T-helper 2 cell treated with Interferon-gamma antibody and Interleukin-4, amounts not matched to agents 100 ng/mL and 5 ng/mL, for 36 hours (primary cell): ENCODE data around the gene KCNQ1OT1. TPM values are rescaled to one million over a fixed set of nuclear protein-coding genes. Genes with fewer than 3 reads are reported as not detected.

Experiments
- intact Hi-C: fragments of 100-400 bp; cut with micrococcal nuclease; formaldehyde crosslinking; loops from one replicate; pipeline ENCODE4 v1.15.1; 2023
- total RNA-seq: library from RNA; stranded (reverse); gene quantifications from 2 replicates; pipeline ENCODE4 v1.2.3, GENCODE V29; 2022

Gene KCNQ1OT1
- total RNA-seq: 0.48 TPM in 2 replicates

- intact Hi-C loops: loop anchor here (5.0 kb wide), 1 partner anchor 188 kb away; the partner anchor contains the start of gene CDKN1C
These were observed at the start of gene KCNQ1OT1 for GRCh38 chr11:2699531-2700414. KCNQ1OT1 (minus strand) TSS chr11:2699994.

- intact Hi-C loops: no loop called here
These were observed 49.2 kb upstream of the KCNQ1OT1 start for GRCh38 chr11:2748814-2749554.

GRCh38 chr11:2748061-2748813 lies 48.4 kb upstream of the KCNQ1OT1 start:
- intact Hi-C loops: no loop called here

GRCh38 chr11:2747248-2748027 lies 47.6 kb upstream of the KCNQ1OT1 start:
- intact Hi-C loops: no loop called here

GRCh38 chr11:2746401-2747247 lies 46.8 kb upstream of the KCNQ1OT1 start:
- intact Hi-C loops: no loop called here

- intact Hi-C loops: no loop called here
These were observed 45.7 kb upstream of the KCNQ1OT1 start for GRCh38 chr11:2745511-2745910.

GRCh38 chr11:2744166-2744565 lies 44.4 kb upstream of the KCNQ1OT1 start:
- intact Hi-C loops: no loop called here

- intact Hi-C loops: no loop called here
These were observed 43.8 kb upstream of the KCNQ1OT1 start for GRCh38 chr11:2743427-2744110.

GRCh38 chr11:2742611-2743426 lies 43.0 kb upstream of the KCNQ1OT1 start:
- intact Hi-C loops: no loop called here

- intact Hi-C loops: no loop called here
These were observed 42.4 kb upstream of the KCNQ1OT1 start for GRCh38 chr11:2742201-2742600.

- intact Hi-C loops: no loop called here
These were observed 41.8 kb upstream of the KCNQ1OT1 start for GRCh38 chr11:2741377-2742131.

- intact Hi-C loops: no loop called here
These were observed 41.2 kb upstream of the KCNQ1OT1 start for GRCh38 chr11:2741006-2741376.

- intact Hi-C loops: no loop called here
These were observed 40.6 kb upstream of the KCNQ1OT1 start for GRCh38 chr11:2740275-2740940.

- intact Hi-C loops: no loop called here
These were observed 39.9 kb upstream of the KCNQ1OT1 start for GRCh38 chr11:2739531-2740274.

GRCh38 chr11:2738551-2739431 lies 39.0 kb upstream of the KCNQ1OT1 start:
- intact Hi-C loops: no loop called here

GRCh38 chr11:2737866-2738265 lies 38.1 kb upstream of the KCNQ1OT1 start:
- intact Hi-C loops: no loop called here
